ENCODE measurements around the gene SLC29A1. TPM values are rescaled to one million over a fixed set of nuclear protein-coding genes. Genes with fewer than 3 reads are reported as not detected.

The SLC29A1 gene
- total and polyA plus RNA-seq, 9 of the 15 experiments (the other 6 are each of a cell fraction or from before 2014, with no cell fraction given): 18.9 to 170 (median 57.7) TPM

- Histone ChIP-seq H3K79me2 (ENCODE audit: control insufficient read depth, insufficient read depth, low read length) (no peaks in the 10 kb centered on the region), H3K4me3 (no peak overlapping the region), H3K4me2 (ENCODE audit: insufficient read depth, low read length) (no peak overlapping the region), H2AFZ (ENCODE audit: low read depth, low read length) (peak overlapping the region; percentile 73), H3K27me3 (ENCODE audit: control insufficient read depth in 2 of 2, insufficient read depth in 2 of 2, low read length in 2 of 2) (no peaks in the 10 kb centered on the region), H3K27ac (ENCODE audit: extremely low read depth, low read depth, low read length) (peak overlapping the region; percentile 2; the same call in 1 of the 3 replicates), H3K9me3 (replicated peaks; ENCODE audit: control insufficient read depth, insufficient read depth, low read depth, low read length) (no peaks in the 10 kb centered on the region), H3K4me1 (replicated peaks in 1 of 2; ENCODE audit: control insufficient read depth in 2 of 2, insufficient read depth in 2 of 2, low read length in 2 of 2) (peaks cover 34 to 47% of the 10 kb centered on the region in 2 experiments), H3K9me1 (ENCODE audit: control insufficient read depth, insufficient read depth, low read length) (no peaks in the 10 kb centered on the region), H3K36me3 (ENCODE audit: control insufficient read depth, insufficient read depth, low read length) (no peaks in the 10 kb centered on the region), H4K20me1 (replicated peaks; ENCODE audit: control insufficient read depth, insufficient read depth, low read length) (no peaks in the 10 kb centered on the region), H3K9ac (ENCODE audit: insufficient read depth in 1 of 2, low read depth in 2 of 2, low read length in 2 of 2) (peak overlapping the region in 1 of 2 experiments; percentile 46; a peak in 2 of 4 replicates)
- BruUV-seq (replicated peaks): no TSS peak
- FAIRE-seq (no peak), ATAC-seq (no peak), DNase-seq (ENCODE audit: extremely low read depth in 1 of 4, low spot score in 3 of 4) (no peak)
- TF ChIP-seq SPI1 (IDR thresholded peaks at IDR 0.05; ENCODE audit: borderline replicate concordance, low read depth, low read length) (peak; percentile 78; the same call in 1 of the 2 replicates), ARID1B (IDR thresholded peaks at IDR 0.05) (no peak), SP2 (IDR thresholded peaks at IDR 0.05; ENCODE audit: extremely low read depth, low read depth, low read length, poor library complexity, severe bottlenecking) (no peak)
- POLR2A ChIA-PET: interaction anchor here (0.8 to 3.0 kb wide), 5 partner anchors 11 to 44 kb away, joined by 3 to 23 read pairs (median 11); partner anchors contain the start of gene HSP90AB1
- in situ Hi-C loops (cut with MboI): no loop called here
- intact Hi-C loops (cut with micrococcal nuclease): no loop called here
- WGBS (ENCODE audit: insufficient coverage, low coverage, missing lambda C conversion rate): 78% methylated on average over 11 of the region's 11 CpGs
- CTCF ChIA-PET (ENCODE audit: low intra/inter-chr PET ratio): no interaction called here
Measured at GRCh38 chr6:44202972-44203750, 20.2 kb upstream of the SLC29A1 start.

- Histone ChIP-seq H3K4me1 (replicated peaks in 1 of 2; ENCODE audit: control insufficient read depth in 2 of 2, insufficient read depth in 2 of 2, low read length in 2 of 2) (peaks cover 34 to 47% of the 10 kb centered on the region in 2 experiments), H3K4me3 (no peak overlapping the region), H3K79me2 (ENCODE audit: control insufficient read depth, insufficient read depth, low read length) (no peaks in the 10 kb centered on the region), H3K27me3 (ENCODE audit: control insufficient read depth in 2 of 2, insufficient read depth in 2 of 2, low read length in 2 of 2) (no peaks in the 10 kb centered on the region), H3K4me2 (ENCODE audit: insufficient read depth, low read length) (no peak overlapping the region), H3K27ac (ENCODE audit: extremely low read depth, low read depth, low read length) (no peak overlapping the region), H3K9me1 (ENCODE audit: control insufficient read depth, insufficient read depth, low read length) (no peaks in the 10 kb centered on the region), H3K36me3 (ENCODE audit: control insufficient read depth, insufficient read depth, low read length) (no peaks in the 10 kb centered on the region), H4K20me1 (replicated peaks; ENCODE audit: control insufficient read depth, insufficient read depth, low read length) (no peaks in the 10 kb centered on the region), H3K9me3 (replicated peaks; ENCODE audit: control insufficient read depth, insufficient read depth, low read depth, low read length) (no peaks in the 10 kb centered on the region), H2AFZ (ENCODE audit: low read depth, low read length) (no peak overlapping the region), H3K9ac (ENCODE audit: insufficient read depth in 1 of 2, low read depth in 2 of 2, low read length in 2 of 2) (no peak overlapping the region)
- CTCF ChIA-PET (ENCODE audit: low intra/inter-chr PET ratio): no interaction called here
- in situ Hi-C loops (cut with MboI): no loop called here
- POLR2A ChIA-PET: interaction anchor here (0.8 to 1.8 kb wide), 3 partner anchors 11 to 29 kb away, joined by 3 to 10 read pairs (median 4); no protein-coding TSS in a partner anchor
- 15% methylated on average over 6 of the region's 6 CpGs for WGBS (ENCODE audit: insufficient coverage, low coverage, missing lambda C conversion rate)
- no TSS peak for BruUV-seq (replicated peaks)
- DNase-seq (ENCODE audit: extremely low read depth in 1 of 4, low spot score in 3 of 4) (peak in 1 of 4 experiments; percentile 58), FAIRE-seq (no peak), ATAC-seq (no peak)
- intact Hi-C loops (cut with micrococcal nuclease): no loop called here
- no peak for TF ChIP-seq ZFP30 (CRISPR knock-in tag; IDR thresholded peaks at IDR 0.05; ENCODE audit: borderline replicate concordance)
- TF ChIP-seq ESRRA (IDR thresholded peaks at IDR 0.05; ENCODE audit: borderline replicate concordance, low read depth): no peak
- TF ChIP-seq CUX1 (CRISPR knock-in tag; IDR thresholded peaks at IDR 0.05): no peak
- no peak for TF ChIP-seq HINFP (tag; conservative IDR thresholded peaks at IDR 0.05; ENCODE audit: low read depth)
Measured at GRCh38 chr6:44203955-44204354, 19.4 kb upstream of the SLC29A1 start.
